Loucy (cell line): Measurements from ENCODE around the gene CCDC185.

Experiments
- EZH2phosphoT487 ChIP-seq: fragments of 200-600 bp; IDR thresholded peaks from 2 replicates; pipeline ENCODE4 v1.6.1; 2018; ENCODE audit warnings: antibody characterized with exemption, mild to moderate bottlenecking, moderate library complexity, borderline replicate concordance
- TF ChIP-seq, protein P1 (sequence below): fragments of 200-600 bp; sonication (generic); conservative IDR thresholded peaks from 2 replicates; pipeline ENCODE4 v1.5.1; 2014; ENCODE audit warnings: mild to moderate bottlenecking, antibody characterized with exemption, low read length

DNA sequence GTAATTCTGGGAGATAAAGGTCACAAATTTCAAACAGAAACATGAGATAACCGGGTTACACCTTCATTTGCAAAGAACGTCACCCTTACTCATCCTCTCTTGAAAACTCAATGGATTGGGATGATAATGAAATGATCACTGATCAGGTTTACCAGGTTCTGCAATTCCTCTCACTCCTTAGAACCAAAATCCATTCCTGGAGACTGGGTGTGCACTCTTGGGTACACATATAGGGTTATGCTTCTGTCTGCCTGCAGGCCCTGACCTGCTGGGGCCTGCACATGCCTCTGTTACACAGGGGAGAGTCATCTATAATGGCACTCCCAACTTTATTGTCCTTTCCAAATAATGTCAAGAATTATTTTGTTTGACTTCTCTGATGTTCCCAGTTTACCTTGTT is 37.5 kb upstream of the CCDC185 start:
- TF ChIP-seq, protein P1, sequence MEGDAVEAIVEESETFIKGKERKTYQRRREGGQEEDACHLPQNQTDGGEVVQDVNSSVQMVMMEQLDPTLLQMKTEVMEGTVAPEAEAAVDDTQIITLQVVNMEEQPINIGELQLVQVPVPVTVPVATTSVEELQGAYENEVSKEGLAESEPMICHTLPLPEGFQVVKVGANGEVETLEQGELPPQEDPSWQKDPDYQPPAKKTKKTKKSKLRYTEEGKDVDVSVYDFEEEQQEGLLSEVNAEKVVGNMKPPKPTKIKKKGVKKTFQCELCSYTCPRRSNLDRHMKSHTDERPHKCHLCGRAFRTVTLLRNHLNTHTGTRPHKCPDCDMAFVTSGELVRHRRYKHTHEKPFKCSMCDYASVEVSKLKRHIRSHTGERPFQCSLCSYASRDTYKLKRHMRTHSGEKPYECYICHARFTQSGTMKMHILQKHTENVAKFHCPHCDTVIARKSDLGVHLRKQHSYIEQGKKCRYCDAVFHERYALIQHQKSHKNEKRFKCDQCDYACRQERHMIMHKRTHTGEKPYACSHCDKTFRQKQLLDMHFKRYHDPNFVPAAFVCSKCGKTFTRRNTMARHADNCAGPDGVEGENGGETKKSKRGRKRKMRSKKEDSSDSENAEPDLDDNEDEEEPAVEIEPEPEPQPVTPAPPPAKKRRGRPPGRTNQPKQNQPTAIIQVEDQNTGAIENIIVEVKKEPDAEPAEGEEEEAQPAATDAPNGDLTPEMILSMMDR = no peak
- TF ChIP-seq EZH2phosphoT487 = no peak
